Karpas-422 (cell line): ENCODE data around the gene ZNF428. TPM values are rescaled to one million over a fixed set of nuclear protein-coding genes. Genes with fewer than 3 reads are reported as not detected.
"Not testable (repeated sequence)": the region's sequence is repeated elsewhere in the genome, so short reads cannot be mapped to it uniquely, and the experiment has no call there.

Experiments
- DNase-seq: peaks from one replicate; pipeline ENCODE4 v3.0.0-alpha.2; 2015
- H2AFZ ChIP-seq: fragments of 200-600 bp; sonication (generic); 2 replicates; pipeline ENCODE4 v1.6.1; 2014; ENCODE audit warnings: antibody characterized with exemption, low read length, mixed read lengths
- H3K27ac ChIP-seq: fragments of 200-600 bp; sonication (generic); 2 replicates; pipeline ENCODE4 v1.5.1; 2014; ENCODE audit warnings: mild to moderate bottlenecking, low read length, moderate library complexity
- H3K27me3 ChIP-seq: fragments of 200-600 bp; sonication (generic); 2 replicates; pipeline ENCODE4 v1.6.1; 2014; ENCODE audit warnings: low read length, mixed read lengths
- H3K36me3 ChIP-seq: fragments of 200-600 bp; sonication (generic); 2 replicates; pipeline ENCODE4 v1.6.1; 2014; ENCODE audit warnings: low read length, mixed read lengths; ENCODE audit not compliant: insufficient read depth
- H3K4me1 ChIP-seq: fragments of 200-600 bp; sonication (generic); 2 replicates; pipeline ENCODE4 v1.6.1; 2014; ENCODE audit warnings: mild to moderate bottlenecking, low read length, mixed read lengths
- H3K4me2 ChIP-seq: fragments of 200-600 bp; sonication (generic); 2 replicates; pipeline ENCODE4 v1.6.1; 2014; ENCODE audit warnings: low read length, low read depth, mild to moderate bottlenecking; ENCODE audit not compliant: poor library complexity, severe bottlenecking
- H3K4me3 ChIP-seq: fragments of 200-600 bp; sonication (generic); 2 replicates; pipeline ENCODE4 v1.5.1; 2014; ENCODE audit warnings: mild to moderate bottlenecking, antibody characterized with exemption, low read length, mixed read lengths
- H3K79me2 ChIP-seq: fragments of 200-600 bp; sonication (generic); 2 replicates; pipeline ENCODE4 v1.6.1; 2014; ENCODE audit warnings: mild to moderate bottlenecking, low read length, mixed read lengths
- H3K9ac ChIP-seq: fragments of 200-600 bp; sonication (generic); 2 replicates; pipeline ENCODE4 v1.6.0; 2014; ENCODE audit warnings: low read length
- H3K9me2 ChIP-seq: fragments of 200-600 bp; sonication (generic), shearing (Covaris generic); replicated peaks from 2 replicates; pipeline ENCODE4 v1.6.0; 2014; ENCODE audit warnings: mild to moderate bottlenecking, low read length, moderate library complexity; ENCODE audit not compliant: insufficient read depth
- H3K9me3 ChIP-seq: fragments of 300-700, 200-600 bp; sonication (generic); 2 replicates; pipeline ENCODE4 v1.6.1; 2014; ENCODE audit warnings: low read length, mixed read lengths
- H4K20me1 ChIP-seq: fragments of 200-600 bp; sonication (generic); 2 replicates; pipeline ENCODE4 v1.6.1; 2014; ENCODE audit warnings: mild to moderate bottlenecking, antibody characterized with exemption, low read length, low read depth; ENCODE audit not compliant: insufficient read depth
- total RNA-seq: library from RNA; depleted of rRNA; stranded (reverse); fragments of >200 nt; shearing (Covaris generic); gene quantifications from 2 replicates; pipeline ENCODE4 v1.2.3, GENCODE V29; 2014; ENCODE audit warnings: low replicate concordance

ZNF428 gene
- total RNA-seq, 1 experiment from 2014 or later: 37.9 TPM

DNA sequence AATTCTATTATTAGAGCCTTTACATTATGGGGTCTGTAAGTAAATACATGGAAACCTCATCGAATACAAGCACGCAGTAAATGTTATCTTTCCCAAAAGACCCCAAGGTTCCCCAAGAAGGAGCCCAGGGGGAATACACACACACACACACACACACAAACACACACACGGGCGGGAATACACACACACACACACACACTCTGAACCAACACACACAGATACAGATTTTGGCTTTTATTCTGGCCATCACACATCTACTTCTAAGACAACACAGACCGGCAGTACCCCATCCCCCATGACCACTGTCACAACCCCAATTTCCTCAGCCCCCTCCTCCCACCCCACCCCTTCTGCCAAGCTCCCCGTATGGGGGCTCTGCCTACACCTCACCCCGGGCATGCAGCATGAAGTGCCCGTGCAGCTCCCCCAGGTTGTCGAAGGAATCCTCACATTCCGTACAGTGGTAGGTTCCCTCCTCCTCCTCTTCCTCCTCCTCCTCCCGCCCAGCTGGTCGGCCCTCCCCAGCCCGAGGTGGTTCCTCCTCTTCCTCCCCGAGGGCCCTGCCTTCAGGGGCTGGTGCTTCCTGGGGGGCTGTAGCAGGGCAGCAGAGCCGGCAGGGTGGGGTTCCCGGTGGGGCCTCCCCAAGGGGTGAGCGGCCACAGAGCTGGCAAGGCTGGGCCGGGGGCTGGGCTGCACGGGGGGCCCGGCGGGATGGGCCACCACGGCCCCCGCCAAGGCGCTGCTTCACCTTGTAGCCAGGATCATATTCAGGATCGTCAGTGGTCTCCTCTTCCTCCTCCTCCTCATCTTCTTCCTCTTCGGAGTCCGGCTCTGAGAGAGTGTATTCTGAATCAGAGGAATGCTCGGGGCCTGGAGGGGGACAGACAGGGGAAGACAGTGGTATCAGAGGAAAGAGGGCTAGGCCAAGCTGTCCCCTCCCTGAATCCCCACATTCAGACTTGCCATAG is 11.9 kb downstream of the ZNF428 start:
- no peak overlapping the region for H3K4me2 ChIP-seq
- DNase-seq: no peak
- peaks cover 42% of the 10 kb centered on the region for H3K79me2 ChIP-seq
- peaks cover 4% of the 10 kb centered on the region for H3K36me3 ChIP-seq
- H4K20me1 ChIP-seq: peaks cover 9% of the 10 kb centered on the region; the same call in 1 of the 2 replicates
- H2AFZ ChIP-seq: no peak overlapping the region
- H3K9me3 ChIP-seq: no peaks in the 10 kb centered on the region
- H3K27me3 ChIP-seq: no peaks in the 10 kb centered on the region
- H3K9ac ChIP-seq: no peak overlapping the region
- H3K27ac ChIP-seq: no peak overlapping the region
- peaks cover 28% of the 10 kb centered on the region for H3K4me1 ChIP-seq
- H3K9me2 ChIP-seq: no peaks in the 10 kb centered on the region
- no peak overlapping the region for H3K4me3 ChIP-seq

GRCh38 chr19:43606569-43607229 is 12.7 kb downstream of the ZNF428 start:
- no peak for DNase-seq
- Histone ChIP-seq H3K27me3 (no peaks in the 10 kb centered on the region), H3K4me3 (no peak overlapping the region), H3K36me3 (peaks cover 4% of the 10 kb centered on the region; the same call in 1 of the 2 replicates), H3K4me1 (peaks cover 28% of the 10 kb centered on the region), H4K20me1 (peaks cover 4% of the 10 kb centered on the region; the same call in 1 of the 2 replicates), H3K9me3 (no peaks in the 10 kb centered on the region), H3K27ac (no peak overlapping the region), H3K4me2 (peak overlapping the region; percentile 7), H3K9ac (no peak overlapping the region), H2AFZ (no peak overlapping the region), H3K79me2 (peaks cover 37% of the 10 kb centered on the region), H3K9me2 (no peaks in the 10 kb centered on the region)

- no peak overlapping the region for H3K27ac ChIP-seq
- H3K27me3 ChIP-seq: no peaks in the 10 kb centered on the region
- no peak overlapping the region for H3K9ac ChIP-seq
- peaks cover 2% of the 10 kb centered on the region; the same call in 1 of the 2 replicates for H4K20me1 ChIP-seq
- peaks cover 31% of the 10 kb centered on the region for H3K79me2 ChIP-seq
- peak overlapping the region; percentile 7 for H3K4me2 ChIP-seq
- H2AFZ ChIP-seq: no peak overlapping the region
- H3K4me1 ChIP-seq: peaks cover 28% of the 10 kb centered on the region
- H3K9me2 ChIP-seq: no peaks in the 10 kb centered on the region
- no peaks in the 10 kb centered on the region for H3K9me3 ChIP-seq
- DNase-seq: no peak
- H3K4me3 ChIP-seq: no peak overlapping the region
- peaks cover 4% of the 10 kb centered on the region; the same call in 1 of the 2 replicates for H3K36me3 ChIP-seq
These were observed 13.4 kb downstream of the ZNF428 start for GRCh38 chr19:43605875-43606568.

DNA sequence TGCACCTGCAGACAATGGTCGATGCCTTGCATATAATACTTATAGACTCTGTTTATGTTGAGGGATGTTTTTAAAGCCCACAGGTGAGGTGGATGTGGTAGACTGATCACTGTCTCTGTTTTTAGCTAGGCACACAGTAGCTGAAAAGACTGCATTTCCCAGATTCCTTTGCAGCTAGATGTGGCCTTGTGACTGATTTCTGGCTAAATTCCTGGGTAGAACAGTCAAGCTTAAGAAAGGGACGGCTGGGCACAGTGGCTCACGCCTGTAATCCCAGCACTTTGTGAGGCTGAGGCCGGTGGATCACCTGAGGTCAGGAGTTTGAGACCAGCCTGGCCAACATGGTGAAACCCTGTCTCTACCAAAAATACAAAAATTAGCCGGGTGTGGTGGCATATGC is 19.1 kb downstream of the ZNF428 start:
- H3K27me3 ChIP-seq, DNase-seq, H3K9ac ChIP-seq, H3K4me3 ChIP-seq, H4K20me1 ChIP-seq, H2AFZ ChIP-seq, H3K9me2 ChIP-seq, H3K4me2 ChIP-seq, H3K27ac ChIP-seq, H3K9me3 ChIP-seq: not testable (repeated sequence)
- H3K4me1 ChIP-seq: peaks cover 32% of the 10 kb centered on the region
- H3K36me3 ChIP-seq: peaks cover 11% of the 10 kb centered on the region; the same call in 1 of the 2 replicates
- H3K79me2 ChIP-seq: peaks cover 53% of the 10 kb centered on the region

DNA sequence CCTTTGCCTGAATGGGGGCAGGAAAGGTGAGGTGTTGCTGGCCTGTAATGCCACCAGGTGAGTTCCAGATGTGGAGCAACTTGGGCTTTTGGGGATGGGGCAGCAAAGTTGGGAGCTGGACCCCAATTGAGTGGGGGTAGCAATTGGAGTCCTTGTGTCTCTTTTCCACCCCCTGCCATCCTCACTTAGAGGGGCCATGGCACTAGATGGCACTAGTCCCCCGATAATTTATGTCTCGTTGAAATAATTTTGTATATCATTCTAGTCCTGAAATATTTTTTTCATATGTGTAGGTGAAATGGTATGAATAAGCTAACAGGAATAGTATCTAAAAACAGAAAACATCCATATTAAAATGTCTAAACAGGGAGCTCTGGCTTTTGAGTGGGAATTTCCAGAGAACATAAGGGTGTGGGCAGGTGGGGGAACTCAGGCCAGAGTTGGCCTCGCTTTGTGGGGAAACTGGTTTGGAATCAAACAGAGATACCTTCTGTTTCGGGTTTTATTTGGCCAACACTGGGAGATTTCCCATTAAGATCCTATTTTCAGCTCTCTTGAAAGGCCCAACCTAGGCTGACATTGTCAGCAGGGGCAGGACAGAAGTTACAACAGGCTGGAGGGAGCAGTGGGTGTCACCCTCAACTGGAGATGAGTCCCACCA is 19.7 kb downstream of the ZNF428 start:
- peaks cover 11% of the 10 kb centered on the region; the same call in 1 of the 2 replicates for H3K36me3 ChIP-seq
- no peaks in the 10 kb centered on the region; the same call in 1 of the 2 replicates for H4K20me1 ChIP-seq
- no peaks in the 10 kb centered on the region for H3K9me3 ChIP-seq
- no peaks in the 10 kb centered on the region for H3K27me3 ChIP-seq
- no peak overlapping the region for H2AFZ ChIP-seq
- H3K9me2 ChIP-seq: no peaks in the 10 kb centered on the region
- no peak overlapping the region for H3K9ac ChIP-seq
- peaks cover 56% of the 10 kb centered on the region for H3K79me2 ChIP-seq
- H3K4me1 ChIP-seq: peaks cover 32% of the 10 kb centered on the region
- no peak overlapping the region for H3K27ac ChIP-seq
- DNase-seq: no peak
- no peak overlapping the region for H3K4me3 ChIP-seq
- no peak overlapping the region for H3K4me2 ChIP-seq

GRCh38 chr19:43598445-43599240 is 20.8 kb downstream of the ZNF428 start:
- Histone ChIP-seq H3K9ac (peak overlapping the region; percentile 81), H3K9me2 (no peaks in the 10 kb centered on the region), H3K4me2 (peak overlapping the region; percentile 73), H3K79me2 (peaks cover 64% of the 10 kb centered on the region), H4K20me1 (no peaks in the 10 kb centered on the region; the same call in 1 of the 2 replicates), H3K27ac (no peak overlapping the region), H3K9me3 (no peaks in the 10 kb centered on the region), H3K36me3 (peaks cover 14% of the 10 kb centered on the region; the same call in 1 of the 2 replicates), H2AFZ (no peak overlapping the region), H3K4me3 (peak overlapping the region; percentile 77; the same call in 1 of the 2 replicates), H3K27me3 (no peaks in the 10 kb centered on the region), H3K4me1 (peaks cover 28% of the 10 kb centered on the region)
- no peak for DNase-seq

GRCh38 chr19:43597876-43598275 is 21.6 kb downstream of the ZNF428 start:
- peaks cover 11% of the 10 kb centered on the region; the same call in 1 of the 2 replicates for H3K36me3 ChIP-seq
- H3K9ac ChIP-seq: peak overlapping the region; percentile 81
- no peak for DNase-seq
- H3K27ac ChIP-seq: peak overlapping the region; percentile 17; the same call in 1 of the 2 replicates
- H3K4me1 ChIP-seq: peaks cover 25% of the 10 kb centered on the region
- peak overlapping the region; percentile 73 for H3K4me2 ChIP-seq
- H3K4me3 ChIP-seq: peak overlapping the region; percentile 77
- H3K9me2 ChIP-seq: no peaks in the 10 kb centered on the region
- H2AFZ ChIP-seq: no peak overlapping the region
- no peaks in the 10 kb centered on the region for H3K27me3 ChIP-seq
- H3K9me3 ChIP-seq: no peaks in the 10 kb centered on the region
- peaks cover 66% of the 10 kb centered on the region for H3K79me2 ChIP-seq
- H4K20me1 ChIP-seq: no peaks in the 10 kb centered on the region; the same call in 1 of the 2 replicates
